AG08395 (cell line): ENCODE measurements around the gene FADS6.

Experiments used
- DNase-seq: peaks from one replicate; pipeline ENCODE4 v3.0.0; 2012; ENCODE audit warnings: mixed read lengths, low spot score

Gene FADS6

DNA sequence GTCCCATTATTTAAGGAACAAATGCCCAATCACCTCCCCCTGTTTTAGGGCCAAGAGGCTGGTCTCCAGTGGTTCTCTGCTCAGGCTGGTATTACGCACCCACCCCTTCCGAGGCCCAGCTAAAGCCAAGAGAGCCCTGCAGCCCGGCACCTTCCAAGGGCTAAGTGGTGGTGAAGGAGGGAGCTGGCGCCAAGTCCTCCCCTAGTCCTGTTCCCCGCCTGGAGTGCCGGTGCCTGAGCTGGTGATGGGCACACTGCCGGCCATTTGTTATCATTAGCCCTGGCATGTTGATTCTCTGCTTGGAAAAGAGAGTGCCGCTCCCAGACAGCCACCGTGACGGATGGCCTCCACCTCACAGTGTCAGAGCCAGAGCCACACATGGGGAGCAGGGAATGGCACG lies 65.6 kb downstream of the FADS6 start:
- no peak for DNase-seq
